Activated CD4-positive, alpha-beta T cell treated with anti-CD3 and anti-CD28 coated beads for 36 hours (primary cell): ENCODE results near the gene CACNA1D. TPM values are rescaled to one million over a fixed set of nuclear protein-coding genes. Genes with fewer than 3 reads are reported as not detected.
"Not testable (repeated sequence)": the region's sequence is repeated elsewhere in the genome, so short reads cannot be mapped to it uniquely, and the experiment has no call there.

Experiments
- ATAC-seq: fragments of 200-7000 bp; cut with Tn5 transposase; one replicate; pipeline ENCODE4 v1.10.0; 2021; ENCODE audit warnings: mild to moderate bottlenecking, moderate library complexity
- CTCF ChIA-PET: fragments of 350-600 bp; sonication (Branson Sonifier 250); formaldehyde crosslinking; loops from one replicate; lab custom pipeline; 2021; ENCODE audit warnings: antibody characterized with exemption; lab: Charles Lee
- POLR2A ChIA-PET: fragments of 350-600 bp; sonication (Branson Sonifier 250); formaldehyde crosslinking; loops from one replicate; lab custom pipeline; 2021; ENCODE audit warnings: antibody characterized with exemption, inconsistent platforms; lab: Charles Lee
- DNase-seq: peaks from one replicate; pipeline ENCODE4 v3.0.0-alpha.2; 2020
- H3K27ac Mint-ChIP-seq: one replicate; pipeline ENCODE4 v1.8.0; 2021; ENCODE audit warnings: mixed read lengths
- H3K27me3 Mint-ChIP-seq: one replicate; pipeline ENCODE4 v1.8.0; 2021; ENCODE audit warnings: mixed read lengths
- H3K36me3 Mint-ChIP-seq: one replicate; pipeline ENCODE4 v1.8.0; 2021; ENCODE audit warnings: low read depth, mixed read lengths
- H3K4me1 Mint-ChIP-seq: one replicate; pipeline ENCODE4 v1.8.0; 2021; ENCODE audit warnings: mixed read lengths
- H3K4me3 Mint-ChIP-seq: one replicate; pipeline ENCODE4 v1.8.0; 2021; ENCODE audit warnings: mild to moderate bottlenecking, moderate library complexity, mixed read lengths
- H3K9me3 Mint-ChIP-seq: one replicate; pipeline ENCODE4 v1.8.0; 2021; ENCODE audit warnings: low read depth, mixed read lengths
- intact Hi-C, 2 experiments: fragments of 100-400 bp; cut with DNase I in 1 of 2; cut with micrococcal nuclease in 1 of 2; formaldehyde crosslinking; loops; one replicate each; pipeline versions ENCODE4 v1.14.2 to v1.15.1; 2022 to 2024; cut with DNase I, micrococcal nuclease
- total RNA-seq, 2 experiments: library from RNA; stranded (reverse); gene quantifications; one replicate each; pipeline ENCODE4 v1.2.3, GENCODE V29; 2021

Gene CACNA1D
- total RNA-seq, 2 experiments from 2014 or later: 0.21 to 0.33 TPM

GRCh38 chr3:53553200-53553599 lies 58.8 kb downstream of the CACNA1D start:
- Mint-ChIP-seq H3K4me3 (no peak overlapping the region), H3K9me3 (no peaks in the 10 kb centered on the region), H3K4me1 (peaks cover 24% of the 10 kb centered on the region), H3K27ac (no peak overlapping the region), H3K27me3 (peaks cover 11% of the 10 kb centered on the region), H3K36me3 (no peaks in the 10 kb centered on the region)
- intact Hi-C loops: no loop called here
- DNase-seq (no peak), ATAC-seq (no peak)
- POLR2A ChIA-PET: no interaction called here
- CTCF ChIA-PET: no interaction called here

DNA sequence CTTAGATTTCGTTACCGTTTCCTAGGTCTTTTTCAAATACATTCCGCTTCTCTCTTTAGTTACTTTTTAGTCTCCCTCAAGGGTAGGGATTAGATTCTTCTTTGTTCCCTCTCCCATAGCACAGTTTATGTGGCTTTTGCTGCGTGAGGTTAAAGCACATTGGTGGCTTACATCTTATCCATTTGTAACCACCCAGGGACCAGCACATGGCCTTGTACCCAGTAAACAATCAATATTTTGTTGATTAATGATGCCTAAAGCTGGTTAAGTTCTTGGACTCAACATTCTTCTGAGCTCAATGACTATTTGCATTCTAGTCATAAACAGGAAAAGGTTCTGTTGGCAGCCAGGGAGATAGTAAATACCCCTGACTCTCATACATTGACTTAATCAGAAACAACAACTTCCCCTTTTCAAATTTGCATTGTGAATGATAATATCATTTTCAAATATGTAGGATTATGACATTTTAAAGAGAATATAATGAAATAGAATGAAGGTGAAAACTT lies 60.2 kb downstream of the CACNA1D start:
- Mint-ChIP-seq H3K27me3 (peaks cover 14% of the 10 kb centered on the region), H3K36me3 (no peaks in the 10 kb centered on the region), H3K4me3 (no peak overlapping the region), H3K4me1 (peaks cover 24% of the 10 kb centered on the region), H3K27ac (peak overlapping the region; percentile 67), H3K9me3 (peaks cover 7% of the 10 kb centered on the region)
- intact Hi-C loops: loop anchor here in 1 of 2 experiments (2.0 kb wide), 1 partner anchor 336 kb away; the partner anchor contains the start of gene SELENOK
- ChIA-PET CTCF (interaction anchor here (1.0 kb wide), 1 partner anchor 44 kb away, joined by 3 read pairs; no protein-coding TSS in a partner anchor), POLR2A (no interaction called here)
- peak; percentile 47 for ATAC-seq
- DNase-seq: no peak

- peaks cover 16% of the 10 kb centered on the region for H3K27me3 Mint-ChIP-seq
- DNase-seq (peak; percentile 70), ATAC-seq (peak; percentile 92)
- POLR2A ChIA-PET: no interaction called here
- intact Hi-C loops: loop anchor here in 1 of 2 experiments (2.0 kb wide), 1 partner anchor 336 kb away; the partner anchor contains the start of gene SELENOK
- H3K27ac Mint-ChIP-seq: peak overlapping the region; percentile 58
- peaks cover 7% of the 10 kb centered on the region for H3K9me3 Mint-ChIP-seq
- H3K4me1 Mint-ChIP-seq: peaks cover 24% of the 10 kb centered on the region
- H3K36me3 Mint-ChIP-seq: no peaks in the 10 kb centered on the region
- no peak overlapping the region for H3K4me3 Mint-ChIP-seq
- CTCF ChIA-PET: interaction anchor here (1.0 kb wide), 1 partner anchor 43 kb away, joined by 3 read pairs; no protein-coding TSS in a partner anchor
Measured at GRCh38 chr3:53555068-53555588, 60.7 kb downstream of the CACNA1D start.

- H3K4me3 Mint-ChIP-seq: no peak overlapping the region
- H3K36me3 Mint-ChIP-seq: no peaks in the 10 kb centered on the region
- peaks cover 17% of the 10 kb centered on the region for H3K27me3 Mint-ChIP-seq
- DNase-seq: no peak
- POLR2A ChIA-PET: no interaction called here
- H3K27ac Mint-ChIP-seq: no peak overlapping the region
- intact Hi-C loops: no loop called here
- ATAC-seq: no peak
- CTCF ChIA-PET: no interaction called here
- H3K9me3 Mint-ChIP-seq: no peaks in the 10 kb centered on the region
- no peaks in the 10 kb centered on the region for H3K4me1 Mint-ChIP-seq
Measured at GRCh38 chr3:53566461-53567145, 72.2 kb downstream of the CACNA1D start.

GRCh38 chr3:53570081-53570480 lies 75.7 kb downstream of the CACNA1D start:
- ATAC-seq (no peak), DNase-seq (no peak)
- Mint-ChIP-seq H3K27ac (no peak overlapping the region), H3K4me3 (no peak overlapping the region), H3K27me3 (peaks cover 11% of the 10 kb centered on the region), H3K4me1 (no peaks in the 10 kb centered on the region), H3K9me3 (no peaks in the 10 kb centered on the region), H3K36me3 (no peaks in the 10 kb centered on the region)
- intact Hi-C loops: no loop called here
- CTCF ChIA-PET: no interaction called here
- POLR2A ChIA-PET: interaction anchor here (0.6 kb wide), 1 partner anchor 158 kb away, joined by 3 read pairs; no protein-coding TSS in a partner anchor

DNA sequence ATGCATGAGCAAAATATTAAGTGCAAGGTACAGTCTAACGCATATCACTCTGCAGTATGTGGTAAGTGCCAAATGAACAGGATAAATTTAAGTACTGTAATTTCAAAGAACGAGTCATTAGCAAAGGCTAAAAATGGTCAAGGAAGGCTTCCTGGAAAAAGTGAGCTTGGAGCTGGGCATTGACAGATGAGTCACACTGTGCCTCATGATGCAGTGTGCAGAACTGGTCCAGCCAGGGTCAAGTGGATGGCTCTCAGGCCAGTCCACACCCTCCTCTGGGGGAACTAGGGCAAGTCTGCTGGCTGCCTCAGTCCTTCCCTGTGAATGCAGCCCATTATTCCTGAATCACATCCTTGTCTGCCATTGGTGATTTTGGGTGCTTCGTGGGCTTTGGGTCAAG lies 76.3 kb downstream of the CACNA1D start:
- no peak for DNase-seq
- intact Hi-C loops: no loop called here
- Mint-ChIP-seq H3K4me1 (no peaks in the 10 kb centered on the region), H3K27me3 (peaks cover 10% of the 10 kb centered on the region), H3K27ac (no peak overlapping the region), H3K9me3 (no peaks in the 10 kb centered on the region), H3K4me3 (no peak overlapping the region), H3K36me3 (no peaks in the 10 kb centered on the region)
- ChIA-PET POLR2A (interaction anchor here (0.6 kb wide), 1 partner anchor 157 kb away, joined by 3 read pairs; no protein-coding TSS in a partner anchor), CTCF (no interaction called here)
- no peak for ATAC-seq

DNA sequence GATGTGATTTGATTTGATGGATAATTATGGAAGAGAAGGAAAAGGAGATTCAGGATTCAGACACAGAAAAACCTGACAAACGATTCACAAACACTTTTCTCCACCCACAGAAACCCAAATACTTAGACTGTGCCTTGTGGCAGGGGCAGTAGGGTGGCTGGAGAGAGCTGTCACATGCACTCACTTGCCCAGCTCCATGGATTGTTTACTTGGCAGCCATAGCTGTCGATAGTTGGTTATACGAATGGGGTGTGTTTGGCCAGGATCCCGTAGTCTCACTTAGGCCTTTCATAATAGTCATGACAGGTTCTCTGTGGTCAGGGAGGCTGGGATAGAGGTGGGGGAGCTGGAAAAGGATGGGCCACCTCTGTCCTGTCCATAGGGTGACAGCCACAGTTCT lies 76.9 kb downstream of the CACNA1D start:
- Mint-ChIP-seq H3K27me3 (peaks cover 7% of the 10 kb centered on the region), H3K4me3 (no peak overlapping the region), H3K27ac (no peak overlapping the region), H3K4me1 (no peaks in the 10 kb centered on the region), H3K9me3 (no peaks in the 10 kb centered on the region), H3K36me3 (no peaks in the 10 kb centered on the region)
- ChIA-PET POLR2A (no interaction called here), CTCF (no interaction called here)
- intact Hi-C loops: no loop called here
- DNase-seq: no peak
- ATAC-seq: no peak

GRCh38 chr3:53572184-53572583 lies 77.8 kb downstream of the CACNA1D start:
- H3K4me1 Mint-ChIP-seq, H3K36me3 Mint-ChIP-seq, H3K27ac Mint-ChIP-seq, H3K4me3 Mint-ChIP-seq, intact Hi-C loops, CTCF ChIA-PET, ATAC-seq, DNase-seq, H3K9me3 Mint-ChIP-seq, POLR2A ChIA-PET, H3K27me3 Mint-ChIP-seq: not testable (repeated sequence)

DNA sequence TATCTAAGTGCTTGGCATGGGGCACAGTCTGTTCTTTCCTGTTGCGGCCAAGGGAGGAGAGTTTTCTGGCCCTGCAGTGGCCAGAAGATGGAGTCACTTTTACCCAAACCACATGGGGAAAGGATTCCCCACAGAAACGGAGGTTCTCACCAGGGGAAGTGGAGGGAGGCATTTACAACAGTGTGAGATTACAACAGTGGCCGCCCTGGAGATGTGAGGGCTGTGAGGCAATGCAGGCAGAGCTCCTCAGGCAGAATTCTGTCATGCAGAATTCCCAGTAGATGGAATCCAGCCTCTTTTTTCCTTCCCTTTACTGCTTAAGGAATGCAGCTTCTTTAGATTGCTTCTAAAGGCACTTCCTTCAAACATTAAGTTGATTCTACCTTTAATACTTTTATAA lies 83.1 kb downstream of the CACNA1D start:
- intact Hi-C loops: no loop called here
- Mint-ChIP-seq H3K9me3 (no peaks in the 10 kb centered on the region), H3K4me3 (no peak overlapping the region), H3K27ac (no peak overlapping the region), H3K36me3 (no peaks in the 10 kb centered on the region), H3K27me3 (peaks cover 4% of the 10 kb centered on the region), H3K4me1 (peaks cover 4% of the 10 kb centered on the region)
- ChIA-PET CTCF (no interaction called here), POLR2A (no interaction called here)
- no peak for DNase-seq
- ATAC-seq: no peak

DNA sequence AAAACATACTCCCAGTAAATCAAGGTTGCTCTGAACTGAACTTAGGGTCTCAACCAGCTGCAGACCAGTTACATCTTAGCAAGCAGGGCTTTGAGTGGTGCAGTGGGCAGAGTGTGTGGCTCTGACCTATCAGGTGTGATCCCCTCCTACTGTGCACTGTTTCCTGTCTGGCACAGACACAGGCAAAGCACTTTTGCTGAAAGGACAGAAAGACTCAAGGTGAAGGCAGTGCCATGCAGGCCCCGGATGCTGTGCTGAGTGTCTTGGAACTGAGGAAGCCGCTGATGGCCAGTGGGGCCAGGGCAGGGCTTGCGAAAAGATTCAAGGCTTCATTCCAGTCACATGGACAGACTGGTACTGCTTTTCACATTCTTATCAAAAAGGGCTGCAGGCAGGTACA lies 85.2 kb downstream of the CACNA1D start:
- H3K9me3 Mint-ChIP-seq: no peaks in the 10 kb centered on the region
- ATAC-seq: no peak
- CTCF ChIA-PET: no interaction called here

DNA sequence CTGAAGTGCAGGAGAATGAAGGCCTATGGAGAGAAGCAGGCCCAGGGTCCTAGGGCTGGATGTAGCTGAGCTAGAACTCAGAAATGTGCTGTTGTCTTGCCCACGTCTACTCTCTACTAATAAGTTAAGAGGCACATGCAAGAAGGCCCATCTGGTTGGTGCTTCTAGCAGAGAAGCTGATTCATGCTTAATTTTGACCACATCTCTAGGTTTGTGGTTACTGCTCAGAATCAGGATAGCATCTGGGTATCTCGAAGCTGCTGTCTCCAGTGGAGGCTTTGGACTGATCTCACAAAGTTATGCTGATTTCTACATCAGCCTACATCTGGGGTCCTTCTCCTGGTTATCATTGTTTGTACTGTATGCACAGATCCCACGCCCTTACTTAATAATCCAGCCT lies 87.3 kb downstream of the CACNA1D start:
- ChIA-PET POLR2A (no interaction called here), CTCF (interaction anchor here (1.3 kb wide), 1 partner anchor 11 kb away, joined by 3 read pairs; no protein-coding TSS in a partner anchor)
- Mint-ChIP-seq H3K27me3 (peaks cover 2% of the 10 kb centered on the region), H3K27ac (no peak overlapping the region), H3K36me3 (no peaks in the 10 kb centered on the region), H3K4me3 (no peak overlapping the region), H3K9me3 (no peaks in the 10 kb centered on the region), H3K4me1 (peaks cover 4% of the 10 kb centered on the region)
- DNase-seq (no peak), ATAC-seq (peak; percentile 86)
- intact Hi-C loops: no loop called here

More for the DNA sequence above, 85.2 kb downstream of the CACNA1D start:
- H3K36me3 Mint-ChIP-seq: no peaks in the 10 kb centered on the region
- H3K4me1 Mint-ChIP-seq: peaks cover 4% of the 10 kb centered on the region
- H3K4me3 Mint-ChIP-seq: no peak overlapping the region
- no peak overlapping the region for H3K27ac Mint-ChIP-seq
- POLR2A ChIA-PET: no interaction called here
- intact Hi-C loops: no loop called here
- peaks cover 4% of the 10 kb centered on the region for H3K27me3 Mint-ChIP-seq
- no peak for DNase-seq
